Activated T-cell treated with anti-CD3 and anti-CD28 coated beads, Interleukin-2, amount 50 U/mL, for 48 hours (primary cell): ENCODE data around the gene KLHL18.
"Not testable (repeated sequence)": the region's sequence is repeated elsewhere in the genome, so short reads cannot be mapped to it uniquely, and the experiment has no call there.

ENCODE experiments used
- DNase-seq, 2 experiments: peaks; one replicate each; pipeline ENCODE4 v3.0.0-alpha.2; 2020

KLHL18 gene

DNA sequence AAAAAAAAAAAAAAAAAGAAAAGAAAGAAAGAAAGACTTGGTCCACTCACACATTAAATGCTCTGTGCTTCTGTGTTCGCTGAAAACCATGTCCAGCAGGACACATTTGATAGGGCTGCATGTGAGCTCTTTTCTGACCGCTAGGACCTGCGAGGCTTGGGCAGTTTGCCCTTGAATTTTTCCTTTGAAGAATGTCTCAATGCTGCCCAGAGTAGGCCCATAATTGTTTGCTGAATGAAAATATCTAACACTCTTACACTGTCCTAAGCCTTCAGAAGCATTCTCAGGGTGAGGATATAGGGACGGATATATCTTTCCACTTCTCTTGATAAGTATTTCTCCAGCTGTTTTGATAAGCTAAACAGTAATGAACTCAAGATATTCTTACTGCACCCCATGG lies 6.2 kb upstream of the KLHL18 start:
- no peak for DNase-seq

GRCh38 chr3:47280519-47280918 lies 2.2 kb upstream of the KLHL18 start:
- DNase-seq, result no peak

DNA sequence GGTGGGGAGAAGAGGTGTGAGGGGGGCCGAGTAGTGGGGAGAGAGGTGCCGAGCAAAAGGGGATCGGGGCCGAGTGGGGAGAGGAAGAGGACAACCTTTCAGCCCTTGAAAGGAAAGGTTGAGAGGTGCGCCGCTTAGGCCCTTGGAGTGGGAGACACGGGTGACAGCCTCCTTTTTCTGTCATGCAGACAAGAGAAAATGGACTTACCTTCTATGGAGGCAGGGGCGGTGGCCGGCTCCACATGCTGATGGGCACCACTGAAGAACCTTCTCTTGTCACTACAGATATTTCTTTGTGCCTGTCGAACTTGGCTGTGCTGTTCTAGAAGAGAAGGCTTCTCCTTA lies 421 bp downstream of the KLHL18 start:
- no peak for DNase-seq

- DNase-seq, result peak; percentile 58 to 63
These were observed 1.0 kb downstream of the KLHL18 start for GRCh38 chr3:47283591-47284364.

GRCh38 chr3:47288966-47289910 lies 6.5 kb downstream of the KLHL18 start:
- DNase-seq, result no peak

DNA sequence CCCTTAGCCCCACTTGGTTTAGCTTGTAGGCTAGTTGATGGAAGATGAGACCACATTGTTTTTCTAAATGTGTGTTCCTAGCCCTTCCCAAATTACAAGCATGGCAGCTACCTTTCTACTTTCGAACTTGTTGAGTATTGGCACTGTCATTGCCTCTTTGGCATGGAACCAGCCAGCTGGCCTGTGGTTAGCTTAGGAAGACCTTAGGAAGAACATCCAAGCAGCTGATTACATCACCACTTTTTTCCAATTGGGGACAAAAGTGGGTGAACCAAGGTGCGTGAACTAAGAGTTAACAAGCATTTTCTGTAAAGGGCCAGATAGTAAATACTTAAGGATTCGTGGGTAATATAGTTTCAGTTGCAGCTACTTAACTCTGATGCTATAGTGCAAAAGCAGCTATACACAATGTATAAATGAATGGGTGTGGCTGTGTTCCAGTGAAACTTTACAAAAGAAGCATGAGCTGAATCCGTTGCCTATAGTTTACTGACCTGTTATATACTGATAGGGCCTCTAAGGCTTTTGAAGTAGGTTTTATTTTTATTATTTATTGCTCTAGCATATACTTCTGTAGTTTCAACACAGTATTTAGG lies 8.5 kb downstream of the KLHL18 start:
- no peak for DNase-seq

- not testable (repeated sequence) for DNase-seq
These were observed 9.1 kb downstream of the KLHL18 start for GRCh38 chr3:47291754-47292420.

- DNase-seq, result no peak
These were observed 11.1 kb downstream of the KLHL18 start for GRCh38 chr3:47293822-47294221.

DNA sequence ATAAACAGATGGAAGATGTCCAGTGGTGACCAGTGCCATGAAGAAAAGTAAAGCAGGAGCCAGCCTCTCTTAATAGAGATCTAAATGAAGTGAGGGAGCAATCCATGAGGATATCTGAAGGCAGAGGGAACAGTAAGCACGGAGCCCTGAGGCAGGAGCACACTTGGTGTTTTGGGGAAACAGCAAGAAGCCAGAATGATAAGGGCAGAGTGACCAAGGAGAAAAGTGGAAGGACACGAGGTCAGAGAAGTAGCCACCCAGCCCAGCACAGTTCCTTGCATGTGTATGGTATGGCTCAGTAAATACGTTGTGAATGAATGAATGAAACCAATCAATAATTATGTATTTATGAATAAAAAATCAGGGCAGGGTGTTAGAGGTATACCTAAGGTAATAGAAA lies 11.6 kb downstream of the KLHL18 start:
- DNase-seq, result no peak

- no peak for DNase-seq
These were observed 12.6 kb downstream of the KLHL18 start for GRCh38 chr3:47295322-47295721.

GRCh38 chr3:47295976-47296375 lies 13.2 kb downstream of the KLHL18 start:
- no peak for DNase-seq

DNA sequence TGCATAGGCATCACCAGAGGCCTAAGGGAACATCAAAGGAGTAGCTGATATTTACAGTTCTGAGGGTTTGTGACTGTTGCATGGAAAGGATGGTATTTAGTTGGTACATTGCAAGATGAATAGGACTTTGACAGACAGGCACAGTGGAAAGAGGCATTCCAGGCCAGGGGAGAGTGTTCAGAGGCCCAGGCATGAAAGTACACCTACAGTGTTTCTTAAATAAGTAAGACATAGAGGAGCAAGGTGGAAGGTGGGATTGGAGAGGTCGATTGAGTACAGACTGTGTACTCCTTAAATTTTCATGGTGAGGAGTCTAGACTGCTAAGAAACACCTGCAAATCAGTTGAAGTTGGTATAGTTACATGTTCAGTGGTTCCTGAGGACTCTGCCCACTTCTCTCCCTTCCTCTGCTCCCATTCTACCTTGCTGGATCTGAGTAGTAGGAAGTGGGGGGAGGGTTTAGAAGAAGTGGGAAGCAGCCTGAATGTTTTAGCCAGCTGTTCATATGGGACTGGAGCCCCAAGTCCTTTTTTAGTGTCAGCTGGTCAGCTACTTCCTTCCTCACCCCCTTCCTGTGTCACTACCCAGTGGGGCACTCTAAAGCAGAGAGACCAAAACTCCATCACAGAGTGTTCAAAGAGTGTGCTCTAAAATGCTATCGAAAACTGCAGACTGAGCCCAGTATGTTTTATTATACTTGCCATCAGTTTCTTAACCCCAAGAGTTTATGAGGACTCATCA lies 14.0 kb downstream of the KLHL18 start:
- DNase-seq, result no peak

- no peak for DNase-seq
These were observed 15.7 kb downstream of the KLHL18 start for GRCh38 chr3:47298439-47298838.

- DNase-seq, result no peak
These were observed 16.9 kb downstream of the KLHL18 start for GRCh38 chr3:47299381-47300318.

- DNase-seq, result no peak
These were observed 18.7 kb downstream of the KLHL18 start for GRCh38 chr3:47301456-47301855.

GRCh38 chr3:47306022-47306421 lies 23.3 kb downstream of the KLHL18 start:
- no peak for DNase-seq

DNA sequence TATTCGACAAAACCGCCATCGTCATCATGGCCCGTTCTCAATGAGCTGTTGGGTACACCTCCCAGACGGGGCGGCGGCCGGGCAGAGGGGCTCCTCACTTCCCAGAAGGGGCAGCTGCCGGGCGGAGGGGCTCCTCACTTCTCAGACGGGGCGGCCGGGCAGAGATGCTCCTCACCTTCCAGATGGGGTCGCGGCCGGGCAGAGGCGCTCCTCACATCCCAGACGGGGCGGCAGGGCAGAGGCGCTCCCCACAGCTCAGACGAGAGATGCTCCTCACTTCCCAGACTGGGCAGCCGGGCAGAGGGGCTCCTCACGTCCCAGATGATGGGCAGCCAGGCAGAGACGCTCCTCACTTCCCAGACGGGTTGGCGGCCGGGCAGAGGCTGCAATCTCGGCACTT lies 26.5 kb downstream of the KLHL18 start:
- DNase-seq, result not testable (repeated sequence)

DNA sequence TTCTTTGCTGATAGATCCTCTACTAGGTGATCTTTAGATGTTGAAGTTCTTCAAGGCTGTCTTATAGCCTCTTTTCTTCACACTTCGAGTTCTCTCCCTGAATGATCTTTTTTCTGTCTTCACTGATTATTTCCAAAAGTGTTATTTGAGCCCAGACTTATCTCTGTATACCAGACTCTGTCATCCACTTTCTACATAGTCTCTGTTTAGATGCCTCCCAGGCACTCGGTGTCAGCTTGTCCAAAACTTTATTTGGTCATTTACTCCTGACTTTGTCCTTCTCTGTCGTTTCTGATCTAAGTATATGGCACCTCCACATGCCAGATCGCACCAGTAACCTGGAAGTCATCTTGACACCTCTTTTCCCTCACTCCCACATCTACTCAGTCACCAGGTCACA lies 27.6 kb downstream of the KLHL18 start:
- no peak for DNase-seq

- DNase-seq, result no peak
These were observed 30.8 kb downstream of the KLHL18 start for GRCh38 chr3:47313341-47314055.

- no peak for DNase-seq
These were observed 31.5 kb downstream of the KLHL18 start for GRCh38 chr3:47314056-47314764.
